GM06990 (cell line): ENCODE measurements around the gene OSCAR.

Source experiments
- DNase-seq: peaks from one replicate; pipeline ENCODE4 v3.0.0-alpha.2; 2011; ENCODE audit not compliant: insufficient read length; ENCODE audit errors: extremely low read depth
- H3K27me3 ChIP-seq: replicated peaks from 2 replicates; pipeline ENCODE4 v1.6.0; 2011; ENCODE audit warnings: low read length; ENCODE audit not compliant: control insufficient read depth, insufficient read depth
- H3K36me3 ChIP-seq: 2 replicates; pipeline ENCODE4 v1.5.1; 2011; ENCODE audit warnings: low read length; ENCODE audit not compliant: control insufficient read depth, insufficient read depth
- H3K4me3 ChIP-seq: replicated peaks from 2 replicates; pipeline ENCODE4 v1.5.1; 2011; ENCODE audit warnings: low read depth, mild to moderate bottlenecking, control low read depth, low read length
- CTCF ChIP-seq: IDR thresholded peaks from 2 replicates; pipeline ENCODE4 v1.5.1; 2011; ENCODE audit warnings: low read length, control low read depth, mild to moderate bottlenecking, inconsistent platforms; ENCODE audit not compliant: insufficient read depth, poor library complexity, severe bottlenecking

Gene OSCAR

DNA sequence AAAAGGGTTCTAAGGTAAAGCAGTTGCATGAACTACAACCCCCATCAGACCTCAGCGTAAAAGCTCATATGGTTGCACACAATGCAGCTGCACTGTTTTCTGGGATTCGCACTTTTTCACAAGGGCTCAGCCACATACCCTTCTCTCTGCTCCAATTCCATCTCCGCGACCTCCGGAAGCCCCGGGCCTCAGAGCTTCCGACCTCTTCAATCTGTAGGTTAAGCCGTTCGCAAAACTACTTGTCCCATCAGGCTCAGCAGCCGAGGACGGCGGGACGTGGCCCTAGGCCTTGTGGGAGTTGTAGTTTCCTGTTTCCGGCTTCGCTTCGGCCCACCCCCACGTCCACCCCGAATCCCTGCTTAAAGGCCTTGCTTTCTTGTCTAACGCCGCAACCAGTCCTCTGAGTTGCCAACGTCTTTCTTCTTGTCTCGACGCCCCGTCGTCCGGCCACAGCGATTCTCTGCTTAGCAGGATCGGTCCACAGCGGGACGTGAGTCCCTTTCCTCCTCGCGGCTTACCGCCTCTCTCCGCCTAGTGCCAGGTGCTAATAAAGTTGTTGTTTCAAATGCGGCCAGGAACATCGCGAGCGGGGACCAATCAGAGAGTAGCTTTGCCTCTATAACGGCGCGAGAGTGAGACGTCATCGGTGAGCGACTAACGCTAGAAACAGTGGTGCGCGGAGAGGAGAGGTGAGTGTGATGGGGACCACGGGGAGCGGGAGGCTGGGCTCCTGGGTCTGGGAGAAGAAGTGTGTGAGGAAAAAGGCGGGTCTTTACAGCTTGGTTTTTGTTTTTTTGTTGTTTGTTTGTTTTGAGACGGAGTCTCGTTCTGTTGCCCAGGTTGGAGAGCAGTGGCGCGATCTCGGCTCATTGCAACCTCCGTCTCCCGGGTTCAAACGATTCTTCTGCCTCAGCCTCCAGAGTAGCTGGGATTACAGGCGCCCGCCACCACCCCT lies 14.8 kb upstream of the OSCAR start, which contains the start of the genes PRPF31 and TFPT:
PRPF31 (plus strand) TSS at position 646 of the 955 bp plus-strand sequence. CDS start 2,525 bp downstream, outside the sequence.
TFPT (minus strand) TSS at position 549 of the 955 bp plus-strand sequence; CDS start at position 161, 388 bp downstream.
- TF ChIP-seq CTCF = no peak
- Histone ChIP-seq H3K4me3 (peak within 1 kb of the TSS; percentile 73), H3K27me3 (no peaks in the 10 kb centered on the region), H3K36me3 (peaks cover 12% of the 10 kb centered on the region)
- DNase-seq = peak; percentile 96

DNA sequence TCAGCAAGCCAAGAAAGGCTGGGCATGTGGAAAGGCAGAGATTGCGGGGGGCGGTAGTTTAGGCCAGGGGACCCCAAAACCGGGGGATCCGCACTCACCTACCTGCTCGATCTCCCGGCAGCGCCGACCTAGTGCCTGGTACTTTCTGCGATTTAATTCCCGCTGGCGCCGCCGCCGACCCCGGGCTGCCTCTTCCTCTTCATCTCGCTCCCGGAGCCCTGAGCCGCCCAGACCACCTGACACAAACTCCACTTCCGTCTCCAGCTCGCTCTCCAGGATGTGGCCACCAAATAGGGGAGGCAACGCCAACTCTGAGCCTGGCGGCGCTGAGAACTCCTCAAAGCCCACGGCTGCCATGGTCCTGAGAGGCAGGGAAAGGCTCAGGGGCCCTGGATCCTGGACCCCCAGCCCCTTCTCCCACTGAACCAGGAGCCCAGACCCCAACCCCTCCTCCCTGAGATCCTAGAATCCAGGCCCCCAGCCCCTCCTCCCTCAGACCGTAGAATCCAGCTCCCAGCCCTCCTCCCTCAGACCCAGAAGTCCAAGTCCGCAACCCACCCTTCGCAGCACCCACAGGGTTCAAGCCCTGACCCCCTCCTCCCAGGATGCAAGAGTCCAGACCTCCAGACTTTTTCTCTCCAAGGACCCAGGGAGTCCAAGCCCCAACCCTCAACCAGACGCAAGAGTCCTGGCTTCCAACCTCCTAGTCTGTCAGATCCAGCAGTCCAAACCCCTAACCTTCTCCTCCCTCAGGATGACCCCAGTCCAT lies 13.9 kb upstream of the OSCAR start:
- H3K36me3 ChIP-seq = peaks cover 13% of the 10 kb centered on the region
- no peaks in the 10 kb centered on the region for H3K27me3 ChIP-seq
- peak overlapping the region; percentile 73 for H3K4me3 ChIP-seq
- no peak for TF ChIP-seq CTCF
- no peak for DNase-seq

DNA sequence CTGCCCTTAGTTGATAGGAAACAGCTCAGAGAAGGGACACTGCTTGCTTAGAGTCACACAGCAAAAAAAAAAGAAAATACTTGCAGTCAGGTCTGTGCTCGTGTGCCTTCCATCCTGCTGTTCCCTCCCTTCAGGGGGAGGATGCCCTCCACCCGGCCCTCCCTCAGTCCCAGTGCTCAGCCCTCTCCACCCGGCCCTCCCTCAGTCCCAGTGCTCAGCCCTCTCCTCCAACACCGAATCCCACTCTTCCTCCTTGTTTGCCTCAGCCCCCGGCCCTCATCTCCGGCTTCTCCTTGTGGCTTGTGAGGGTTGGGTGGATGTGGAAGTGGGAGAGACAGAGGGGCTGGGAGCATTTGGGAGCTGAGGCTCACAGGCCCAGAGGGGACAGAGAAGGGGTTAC lies 9.0 kb upstream of the OSCAR start:
- no peaks in the 10 kb centered on the region for H3K27me3 ChIP-seq
- no peak overlapping the region for H3K4me3 ChIP-seq
- TF ChIP-seq CTCF = no peak
- H3K36me3 ChIP-seq = peaks cover 30% of the 10 kb centered on the region
- DNase-seq = no peak

DNA sequence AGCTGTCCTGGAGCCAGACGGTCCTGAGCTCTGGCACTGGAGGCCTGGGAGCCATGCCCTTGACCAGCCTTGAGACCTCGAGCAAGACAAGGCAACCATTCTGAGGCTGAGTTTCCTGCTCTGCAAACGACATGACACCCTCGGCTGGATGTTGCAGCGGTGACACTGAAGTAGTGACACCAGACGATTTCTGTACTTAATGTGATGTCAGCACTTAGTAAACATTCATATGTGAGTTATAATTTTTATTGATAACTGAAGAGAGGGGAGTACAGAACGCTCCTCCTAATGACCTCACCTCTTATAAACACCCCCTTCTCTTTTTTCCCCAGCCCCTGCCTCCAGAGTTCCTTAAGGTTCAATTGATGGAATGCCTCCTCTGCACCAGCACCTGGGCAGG lies 7.9 kb upstream of the OSCAR start:
- H3K4me3 ChIP-seq = no peak overlapping the region
- H3K36me3 ChIP-seq = peaks cover 30% of the 10 kb centered on the region
- no peaks in the 10 kb centered on the region for H3K27me3 ChIP-seq
- no peak for DNase-seq
- no peak for TF ChIP-seq CTCF

GRCh38 chr19:54107876-54108490 lies 7.4 kb upstream of the OSCAR start:
- no peak for TF ChIP-seq CTCF
- H3K4me3 ChIP-seq = no peak overlapping the region
- no peak for DNase-seq
- H3K27me3 ChIP-seq = no peaks in the 10 kb centered on the region
- H3K36me3 ChIP-seq = peaks cover 27% of the 10 kb centered on the region
